HuH-7.5 (cell line): Measurements from ENCODE around the gene TMEM196.
"Not testable (repeated sequence)": the region's sequence is repeated elsewhere in the genome, so short reads cannot be mapped to it uniquely, and the experiment has no call there.

Source experiments
- DNase-seq: peaks from one replicate; pipeline ENCODE4 v3.0.0; 2011; ENCODE audit warnings: low spot score

TMEM196 gene

GRCh38 chr7:19707240-19707639, 66.2 kb downstream of the TMEM196 start:
- DNase-seq, result no peak

- DNase-seq, result no peak
Observed at GRCh38 chr7:19705663-19706062, 67.8 kb downstream of the TMEM196 start.

- DNase-seq, result no peak
Observed at GRCh38 chr7:19701471-19701870, 71.9 kb downstream of the TMEM196 start.

GRCh38 chr7:19700936-19701335, 72.5 kb downstream of the TMEM196 start:
- DNase-seq, result no peak

- DNase-seq, result no peak
Observed at GRCh38 chr7:19698331-19698730, 75.1 kb downstream of the TMEM196 start.

GRCh38 chr7:19696926-19697325, 76.5 kb downstream of the TMEM196 start:
- no peak for DNase-seq

- no peak for DNase-seq
Observed at GRCh38 chr7:19692111-19692828, 81.1 kb downstream of the TMEM196 start.

GRCh38 chr7:19690736-19691135, 82.7 kb downstream of the TMEM196 start:
- DNase-seq, result no peak

GRCh38 chr7:19689130-19689529, 84.3 kb downstream of the TMEM196 start:
- DNase-seq, result not testable (repeated sequence)

GRCh38 chr7:19681596-19681995, 91.8 kb downstream of the TMEM196 start:
- no peak for DNase-seq

GRCh38 chr7:19677180-19677579, 96.2 kb downstream of the TMEM196 start:
- no peak for DNase-seq

- no peak for DNase-seq
Observed at GRCh38 chr7:19675816-19676215, 97.6 kb downstream of the TMEM196 start.

GRCh38 chr7:19674266-19674960, 99.0 kb downstream of the TMEM196 start:
- no peak for DNase-seq

- no peak for DNase-seq
Observed at GRCh38 chr7:19670806-19671205, 102.6 kb downstream of the TMEM196 start.
